DND-41 (cell line): Measurements from ENCODE around the gene NPPA.

ENCODE experiments used
- ATAC-seq: fragments of 200-7000 bp; cut with Tn5 transposase; 3 replicates; pipeline ENCODE4 v1.9.1; 2021; ENCODE audit warnings: low read depth; ENCODE audit not compliant: insufficient read depth
- DNase-seq: peaks from one replicate; pipeline ENCODE4 v3.0.0-alpha.2; 2020
- H2AFZ ChIP-seq: 2 replicates; pipeline ENCODE4 v1.6.0; 2012; ENCODE audit warnings: low read depth, low read length
- H3K27ac ChIP-seq: 2 replicates; pipeline ENCODE4 v1.5.1; 2012; ENCODE audit warnings: low read length, inconsistent platforms
- H3K27me3 ChIP-seq: fragments of 200-600 bp; sonication (generic); 2 replicates; pipeline ENCODE4 v1.6.0; 2012; ENCODE audit warnings: low read length, mild to moderate bottlenecking, inconsistent platforms; ENCODE audit not compliant: insufficient read depth, poor library complexity
- H3K36me3 ChIP-seq: 2 replicates; pipeline ENCODE4 v1.5.1; 2012; ENCODE audit warnings: low read length, inconsistent platforms; ENCODE audit not compliant: insufficient read depth
- H3K4me1 ChIP-seq: 2 replicates; pipeline ENCODE4 v1.5.1; 2012; ENCODE audit warnings: mild to moderate bottlenecking, low read length; ENCODE audit not compliant: insufficient read depth
- H3K4me2 ChIP-seq: 2 replicates; pipeline ENCODE4 v1.6.0; 2012; ENCODE audit warnings: mild to moderate bottlenecking, moderate library complexity, low read length, inconsistent platforms; ENCODE audit not compliant: insufficient read depth
- H3K4me3 ChIP-seq, 2 experiments: fragments of 200-600 bp in 1 of 2; shearing (Covaris generic) in 1 of 2; 2 replicates each; pipeline ENCODE4 v1.5.1; 2012 to 2016; ENCODE audit warnings: inconsistent platforms in 2 of 2, low read length in 2 of 2, mild to moderate bottlenecking in 2 of 2, low read depth in 1 of 2, moderate library complexity in 1 of 2
- H3K79me2 ChIP-seq: 2 replicates; pipeline ENCODE4 v1.6.0; 2012; ENCODE audit warnings: low read length, inconsistent platforms; ENCODE audit not compliant: insufficient read depth
- H3K9ac ChIP-seq: 2 replicates; pipeline ENCODE4 v1.6.0; 2012; ENCODE audit warnings: low read depth, mild to moderate bottlenecking, inconsistent platforms, low read length, moderate library complexity
- H3K9me3 ChIP-seq: 2 replicates; pipeline ENCODE4 v1.5.1; 2012; ENCODE audit warnings: low read length, moderate library complexity, mild to moderate bottlenecking, inconsistent platforms; ENCODE audit not compliant: insufficient read depth, severe bottlenecking
- H4K20me1 ChIP-seq: 2 replicates; pipeline ENCODE4 v1.6.0; 2012; ENCODE audit warnings: low read length; ENCODE audit not compliant: insufficient read depth
- EZH2 ChIP-seq: IDR thresholded peaks from 3 replicates; pipeline ENCODE4 v1.6.1; 2012; ENCODE audit warnings: borderline replicate concordance, low read depth, mild to moderate bottlenecking, moderate library complexity, low read length, inconsistent platforms; ENCODE audit not compliant: severe bottlenecking
- TF ChIP-seq, protein P1 (sequence below): IDR thresholded peaks from 2 replicates; pipeline ENCODE4 v1.5.1; 2012; ENCODE audit warnings: borderline replicate concordance, low read length, moderate library complexity, mild to moderate bottlenecking; ENCODE audit not compliant: poor library complexity, severe bottlenecking; ENCODE audit errors: extremely low read depth

NPPA gene

DNA sequence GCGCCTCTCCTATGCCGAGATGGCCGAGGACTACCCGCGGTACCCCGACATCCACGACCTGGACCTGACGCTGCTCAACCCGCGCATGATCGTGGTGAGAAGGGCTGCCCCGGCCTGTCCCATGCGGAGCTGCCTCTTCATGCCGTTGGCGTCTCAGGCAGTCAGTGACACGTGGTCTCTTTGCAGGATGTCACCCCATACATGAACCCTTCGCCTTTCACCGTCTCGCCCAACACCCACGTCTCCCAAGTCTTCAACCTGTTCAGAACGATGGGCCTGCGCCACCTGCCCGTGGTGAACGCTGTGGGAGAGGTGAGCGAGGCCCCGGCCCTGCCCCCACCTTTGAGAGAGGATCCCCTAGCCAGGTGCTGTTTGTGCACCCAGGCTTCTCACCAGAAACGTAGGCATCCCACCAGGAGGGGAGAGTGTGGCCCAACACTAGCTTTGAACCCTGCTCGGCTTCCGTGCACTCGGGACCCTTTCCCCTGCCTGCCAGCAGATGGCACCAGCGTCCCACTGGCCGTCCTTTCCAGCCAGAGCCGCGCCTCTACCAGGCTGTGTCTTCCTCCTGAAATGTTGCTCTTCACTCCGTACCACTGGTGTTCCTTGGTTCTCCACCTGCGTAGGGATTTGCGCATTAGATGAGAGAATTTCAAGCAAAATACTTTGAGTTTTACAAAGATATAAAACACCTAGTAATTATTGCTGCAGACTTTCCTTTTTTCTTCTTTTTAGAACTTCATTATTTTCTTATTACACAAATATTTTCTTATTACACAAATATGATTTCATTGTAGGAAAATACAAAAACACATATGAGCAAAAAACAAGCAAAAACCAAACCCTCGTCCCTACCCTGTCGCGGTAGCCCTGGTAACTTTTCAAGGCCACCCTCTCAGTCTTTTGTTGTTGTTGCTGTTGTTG, 9.0 kb downstream of the NPPA start:
- no peaks in the 10 kb centered on the region for H3K9me3 ChIP-seq
- H3K4me1 ChIP-seq: no peaks in the 10 kb centered on the region
- peak; percentile 97 for ATAC-seq
- no peak overlapping the region for H3K4me2 ChIP-seq
- peaks cover 94% of the 10 kb centered on the region for H3K36me3 ChIP-seq
- no peaks in the 10 kb centered on the region for H3K79me2 ChIP-seq
- H2AFZ ChIP-seq: no peak overlapping the region
- no peak for TF ChIP-seq EZH2
- TF ChIP-seq, protein P1, sequence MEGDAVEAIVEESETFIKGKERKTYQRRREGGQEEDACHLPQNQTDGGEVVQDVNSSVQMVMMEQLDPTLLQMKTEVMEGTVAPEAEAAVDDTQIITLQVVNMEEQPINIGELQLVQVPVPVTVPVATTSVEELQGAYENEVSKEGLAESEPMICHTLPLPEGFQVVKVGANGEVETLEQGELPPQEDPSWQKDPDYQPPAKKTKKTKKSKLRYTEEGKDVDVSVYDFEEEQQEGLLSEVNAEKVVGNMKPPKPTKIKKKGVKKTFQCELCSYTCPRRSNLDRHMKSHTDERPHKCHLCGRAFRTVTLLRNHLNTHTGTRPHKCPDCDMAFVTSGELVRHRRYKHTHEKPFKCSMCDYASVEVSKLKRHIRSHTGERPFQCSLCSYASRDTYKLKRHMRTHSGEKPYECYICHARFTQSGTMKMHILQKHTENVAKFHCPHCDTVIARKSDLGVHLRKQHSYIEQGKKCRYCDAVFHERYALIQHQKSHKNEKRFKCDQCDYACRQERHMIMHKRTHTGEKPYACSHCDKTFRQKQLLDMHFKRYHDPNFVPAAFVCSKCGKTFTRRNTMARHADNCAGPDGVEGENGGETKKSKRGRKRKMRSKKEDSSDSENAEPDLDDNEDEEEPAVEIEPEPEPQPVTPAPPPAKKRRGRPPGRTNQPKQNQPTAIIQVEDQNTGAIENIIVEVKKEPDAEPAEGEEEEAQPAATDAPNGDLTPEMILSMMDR: peak; percentile 99
- H4K20me1 ChIP-seq: peaks cover 45% of the 10 kb centered on the region
- DNase-seq: peak; percentile 78
- H3K27me3 ChIP-seq: no peaks in the 10 kb centered on the region
- no peak overlapping the region for H3K27ac ChIP-seq
- no peak overlapping the region for H3K4me3 ChIP-seq
- no peak overlapping the region for H3K9ac ChIP-seq

DNA sequence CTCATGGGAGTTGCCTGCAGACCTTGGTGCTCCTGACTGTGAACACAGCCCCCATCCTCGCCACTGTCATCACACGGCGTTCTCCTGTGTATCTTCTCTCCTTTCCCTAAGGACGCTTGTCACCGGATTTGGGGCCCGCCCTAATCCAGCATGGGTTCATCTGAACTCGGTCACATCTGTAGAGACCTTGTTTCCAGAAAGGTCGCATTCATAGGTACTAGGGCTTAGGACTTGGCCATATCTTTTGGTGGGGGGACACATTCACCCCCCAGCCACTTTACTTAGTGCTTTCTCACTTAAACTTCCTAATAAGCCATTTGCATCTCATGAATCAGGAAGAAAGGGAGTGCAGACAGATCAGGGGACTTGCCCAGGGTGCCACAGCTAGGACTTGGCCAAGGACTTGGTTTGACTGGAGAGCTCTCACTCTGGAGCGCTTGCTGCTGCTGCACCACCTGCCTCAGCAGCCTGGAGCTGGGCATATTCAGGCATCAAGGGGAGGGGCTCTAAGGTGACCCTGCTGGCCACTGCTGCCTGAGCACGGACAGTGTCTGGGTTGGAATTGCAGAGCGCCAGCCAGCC, 9.7 kb downstream of the NPPA start:
- DNase-seq (no peak), ATAC-seq (no peak)
- Histone ChIP-seq H3K36me3 (peaks cover 98% of the 10 kb centered on the region), H3K79me2 (no peaks in the 10 kb centered on the region), H2AFZ (no peak overlapping the region), H3K27ac (no peak overlapping the region), H3K4me3 (no peak overlapping the region), H3K4me1 (no peaks in the 10 kb centered on the region), H3K9ac (no peak overlapping the region), H3K9me3 (no peaks in the 10 kb centered on the region), H3K4me2 (no peak overlapping the region), H3K27me3 (no peaks in the 10 kb centered on the region), H4K20me1 (peaks cover 41% of the 10 kb centered on the region)
- TF ChIP-seq, protein P1: no peak
- TF ChIP-seq EZH2: no peak

DNA sequence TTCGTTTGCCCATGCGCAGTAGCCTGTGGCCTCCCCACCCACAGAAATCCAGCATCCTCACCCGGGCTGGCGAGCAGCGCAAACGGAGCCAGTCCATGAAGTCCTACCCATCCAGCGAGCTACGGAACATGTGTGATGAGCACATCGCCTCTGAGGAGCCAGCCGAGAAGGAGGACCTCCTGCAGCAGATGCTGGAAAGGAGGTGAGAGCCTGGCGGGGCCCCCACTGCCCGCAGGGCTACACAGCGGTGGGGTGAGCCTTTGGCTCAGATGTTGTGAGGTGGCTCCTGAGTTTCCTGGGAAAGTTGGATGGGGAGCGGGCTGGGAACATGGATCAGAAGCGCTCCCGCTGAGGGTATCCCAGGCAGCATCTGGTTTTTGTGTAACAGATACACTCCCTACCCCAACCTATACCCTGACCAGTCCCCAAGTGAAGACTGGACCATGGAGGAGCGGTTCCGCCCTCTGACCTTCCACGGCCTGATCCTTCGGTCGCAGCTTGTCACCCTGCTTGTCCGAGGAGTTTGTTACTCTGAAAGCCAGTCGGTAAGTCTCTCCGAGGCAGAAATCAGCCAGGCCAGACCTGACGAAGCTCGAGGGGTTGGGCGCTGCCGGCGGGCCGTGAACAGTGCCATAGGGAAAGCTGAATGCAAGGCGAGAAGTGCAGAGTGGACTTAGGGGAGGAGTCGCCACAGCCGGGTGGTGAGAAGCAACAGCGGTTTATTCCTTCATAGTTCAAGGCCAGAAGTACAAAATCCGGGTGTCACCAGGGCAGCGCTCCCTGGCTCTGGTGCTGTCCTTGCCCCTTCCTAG, 10.4 kb downstream of the NPPA start:
- DNase-seq (no peak), ATAC-seq (no peak)
- Histone ChIP-seq H3K27me3 (no peaks in the 10 kb centered on the region), H3K4me3 (no peak overlapping the region), H3K4me1 (no peaks in the 10 kb centered on the region), H3K4me2 (no peak overlapping the region), H3K9ac (no peak overlapping the region), H3K79me2 (no peaks in the 10 kb centered on the region), H3K9me3 (no peaks in the 10 kb centered on the region), H3K36me3 (peaks cover 98% of the 10 kb centered on the region), H3K27ac (no peak overlapping the region), H2AFZ (no peak overlapping the region), H4K20me1 (peaks cover 39% of the 10 kb centered on the region)
- TF ChIP-seq, protein P1: no peak
- no peak for TF ChIP-seq EZH2
